Esophagus muscularis mucosa (tissue), 4 donors: ENCODE data around the gene DPYD.

Source experiments
- EP300 ChIP-seq: sonication (generic); formaldehyde crosslinking; IDR thresholded peaks from one replicate; pipeline ENCODE4 v1.6.1; 2017; ENCODE audit warnings: antibody characterized with exemption
- POLR2A ChIP-seq: fragments of 450-650 bp; IDR thresholded peaks from one replicate; pipeline ENCODE4 v1.6.1; 2017; ENCODE audit warnings: antibody characterized with exemption, moderate library complexity, mild to moderate bottlenecking, low read depth
- POLR2AphosphoS5 ChIP-seq, 2 donors: sonication (generic); formaldehyde crosslinking; IDR thresholded peaks; one replicate each; pipeline ENCODE4 v1.6.1; 2017; ENCODE audit warnings: antibody characterized with exemption in 2 of 2
- TF ChIP-seq, protein P1 (sequence below), 3 experiments: fragments of 200-600 bp in 2 of 3; fragments of 450-650 bp in 1 of 3; sonication (generic) in 2 of 3; IDR thresholded peaks; one replicate each; pipeline ENCODE4 v1.5.1; 2017 to 2019; ENCODE audit warnings: antibody characterized with exemption in 3 of 3, mild to moderate bottlenecking in 2 of 3, moderate library complexity in 1 of 3

GRCh38 chr1:97070376-97070775 is 850.5 kb downstream of the DPYD start:
- TF ChIP-seq, protein P1, sequence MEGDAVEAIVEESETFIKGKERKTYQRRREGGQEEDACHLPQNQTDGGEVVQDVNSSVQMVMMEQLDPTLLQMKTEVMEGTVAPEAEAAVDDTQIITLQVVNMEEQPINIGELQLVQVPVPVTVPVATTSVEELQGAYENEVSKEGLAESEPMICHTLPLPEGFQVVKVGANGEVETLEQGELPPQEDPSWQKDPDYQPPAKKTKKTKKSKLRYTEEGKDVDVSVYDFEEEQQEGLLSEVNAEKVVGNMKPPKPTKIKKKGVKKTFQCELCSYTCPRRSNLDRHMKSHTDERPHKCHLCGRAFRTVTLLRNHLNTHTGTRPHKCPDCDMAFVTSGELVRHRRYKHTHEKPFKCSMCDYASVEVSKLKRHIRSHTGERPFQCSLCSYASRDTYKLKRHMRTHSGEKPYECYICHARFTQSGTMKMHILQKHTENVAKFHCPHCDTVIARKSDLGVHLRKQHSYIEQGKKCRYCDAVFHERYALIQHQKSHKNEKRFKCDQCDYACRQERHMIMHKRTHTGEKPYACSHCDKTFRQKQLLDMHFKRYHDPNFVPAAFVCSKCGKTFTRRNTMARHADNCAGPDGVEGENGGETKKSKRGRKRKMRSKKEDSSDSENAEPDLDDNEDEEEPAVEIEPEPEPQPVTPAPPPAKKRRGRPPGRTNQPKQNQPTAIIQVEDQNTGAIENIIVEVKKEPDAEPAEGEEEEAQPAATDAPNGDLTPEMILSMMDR (IDR thresholded peaks at IDR 0.05) = no peak
- TF ChIP-seq EP300 (no peak), POLR2AphosphoS5 (IDR thresholded peaks at IDR 0.05) (no peak), POLR2A (no peak)
